Breast epithelium (tissue), 4 donors: ENCODE data around the gene MTHFD1. TPM values are rescaled to one million over a fixed set of nuclear protein-coding genes. Genes with fewer than 3 reads are reported as not detected.

ENCODE experiments used
- DNase-seq, 2 donors: peaks; one replicate each; pipeline ENCODE4 v3.0.0-alpha.2; 2019; ENCODE audit warnings: low spot score in 2 of 2
- H3K27ac ChIP-seq, 2 donors: fragments of 200-600 bp; sonication (generic) in 1 of 2; one replicate each; pipeline ENCODE4 v1.5.1; 2016 to 2019; ENCODE audit warnings: mild to moderate bottlenecking in 1 of 2
- H3K27me3 ChIP-seq, 2 donors: fragments of 200-600 bp; sonication (generic) in 1 of 2; one replicate each; pipeline versions ENCODE4 v1.5.1 to v1.6.0; 2017 to 2019; ENCODE audit warnings: control low read depth in 1 of 2, mild to moderate bottlenecking in 1 of 2
- H3K36me3 ChIP-seq: fragments of 200-600 bp; one replicate; pipeline ENCODE4 v1.5.1; 2019
- H3K4me1 ChIP-seq, 2 donors: fragments of 200-600 bp; sonication (generic); one replicate each; pipeline ENCODE4 v1.5.1; 2016 to 2019; ENCODE audit warnings: control low read depth in 1 of 2
- H3K4me3 ChIP-seq, 3 donors: fragments of 200-600 bp; sonication (generic); 1 replicate in 2 of 3; 2 replicates in 1 of 3; pipeline ENCODE4 v1.5.1; 2016 to 2019; ENCODE audit warnings: mild to moderate bottlenecking in 3 of 3, moderate library complexity in 2 of 3
- H3K9me3 ChIP-seq, 2 donors: fragments of 200-600 bp; sonication (generic) in 1 of 2; one replicate each; pipeline ENCODE4 v1.5.1; 2016 to 2019; ENCODE audit warnings: control low read depth in 1 of 2
- CTCF ChIP-seq, 3 donors: fragments of 450-650 bp; IDR thresholded peaks; one replicate each; pipeline ENCODE4 v1.5.1; 2016 to 2017; ENCODE audit warnings: antibody characterized with exemption in 3 of 3, mild to moderate bottlenecking in 3 of 3, moderate library complexity in 3 of 3
- POLR2A ChIP-seq: fragments of 450-650 bp; IDR thresholded peaks from one replicate; pipeline ENCODE4 v1.6.1; 2016; ENCODE audit warnings: antibody characterized with exemption, mild to moderate bottlenecking, moderate library complexity
- POLR2AphosphoS5 ChIP-seq, 3 donors: sonication (generic); formaldehyde crosslinking; IDR thresholded peaks; one replicate each; pipeline ENCODE4 v1.6.1; 2017; ENCODE audit warnings: antibody characterized with exemption in 3 of 3
- intact Hi-C: fragments of 100-400 bp; cut with DNase I; formaldehyde crosslinking; loops from one replicate; pipeline ENCODE4 v1.15.1; 2023; ENCODE audit warnings: low total_unique reads
- total RNA-seq, 3 donors: library from RNA; depleted of rRNA; stranded (reverse); fragments of >200 nt; gene quantifications; one replicate each; pipeline ENCODE4 v1.1.0, GENCODE V29; 2016

Gene MTHFD1
- total RNA-seq, result 100 to 1,000 TPM in 1 of 3 donors, 10 to 100 TPM in 2; 48.5 to 126 (median 50.3) TPM

- Histone ChIP-seq H3K27ac (peak within 1 kb of the TSS; percentile 90 to 93), H3K9me3 (no peaks in the 10 kb centered on the region), H3K27me3 (no peaks in the 10 kb centered on the region), H3K4me3 (peak within 1 kb of the TSS; percentile 56 to 77 (median 72)), H3K36me3 (no peaks in the 10 kb centered on the region), H3K4me1 (peaks cover 0 to 15% of the 10 kb centered on the region in 2 donors)
- intact Hi-C loops, result no loop called here
- TF ChIP-seq CTCF (IDR thresholded peaks at IDR 0.05), result peak in 2 of 3 donors; percentile 28 to 30
- TF ChIP-seq POLR2AphosphoS5 (IDR thresholded peaks at IDR 0.05), result peak; percentile 25 to 48 (median 26)
- peak; percentile 28 for TF ChIP-seq POLR2A
- DNase-seq, result peak; percentile 97 to 99
Observed at GRCh38 chr14:64387782-64388532, at the start of gene MTHFD1. MTHFD1 (plus strand) TSS chr14:64388353; CDS start chr14:64388428, 75 bp downstream.

GRCh38 chr14:64338616-64339316 is 49.4 kb upstream of the MTHFD1 start:
- Histone ChIP-seq H3K4me3 (peak overlapping the region; percentile 57 to 86 (median 75)), H3K27me3 (no peaks in the 10 kb centered on the region), H3K4me1 (peaks cover 0 to 6% of the 10 kb centered on the region in 2 donors), H3K36me3 (no peaks in the 10 kb centered on the region), H3K27ac (peak overlapping the region; percentile 79 to 90), H3K9me3 (no peaks in the 10 kb centered on the region)
- TF ChIP-seq POLR2AphosphoS5 (IDR thresholded peaks at IDR 0.05), result peak; percentile 74 to 89 (median 77)
- TF ChIP-seq POLR2A, result peak; percentile 67
- TF ChIP-seq CTCF (IDR thresholded peaks at IDR 0.05), result no peak
- intact Hi-C loops, result no loop called here
- peak; percentile 94 to 96 for DNase-seq

DNA sequence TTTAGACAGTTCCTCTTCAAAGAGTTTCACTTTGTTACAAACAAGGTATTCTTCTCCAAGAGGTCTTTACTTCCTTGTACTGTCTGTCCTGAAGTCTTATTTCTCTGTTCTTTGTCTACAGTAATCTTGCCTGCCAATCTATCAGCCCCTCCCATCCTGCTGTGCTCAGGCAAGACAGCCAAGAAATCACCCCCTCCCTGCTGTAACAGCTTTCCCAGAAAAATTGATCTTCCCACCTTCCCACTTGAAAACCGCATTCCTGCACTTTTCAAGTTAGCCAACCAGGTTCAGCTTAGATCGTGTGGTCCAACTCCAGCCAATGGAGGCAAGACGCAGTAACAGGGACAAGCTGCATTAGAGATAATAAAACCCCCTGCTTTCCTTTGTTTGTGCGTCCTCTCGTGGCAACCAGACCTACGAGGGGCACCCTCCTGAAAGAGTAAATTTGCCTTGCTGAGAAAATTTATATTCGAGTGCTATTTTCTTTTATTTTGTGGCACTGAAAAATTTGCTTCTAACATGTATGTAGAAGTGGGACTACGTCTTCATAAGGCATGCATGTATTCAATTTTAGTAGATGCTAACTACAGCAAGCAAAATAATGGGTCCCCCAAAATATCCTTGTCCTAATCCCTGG is 47.5 kb upstream of the MTHFD1 start:
- intact Hi-C loops, result no loop called here

DNA sequence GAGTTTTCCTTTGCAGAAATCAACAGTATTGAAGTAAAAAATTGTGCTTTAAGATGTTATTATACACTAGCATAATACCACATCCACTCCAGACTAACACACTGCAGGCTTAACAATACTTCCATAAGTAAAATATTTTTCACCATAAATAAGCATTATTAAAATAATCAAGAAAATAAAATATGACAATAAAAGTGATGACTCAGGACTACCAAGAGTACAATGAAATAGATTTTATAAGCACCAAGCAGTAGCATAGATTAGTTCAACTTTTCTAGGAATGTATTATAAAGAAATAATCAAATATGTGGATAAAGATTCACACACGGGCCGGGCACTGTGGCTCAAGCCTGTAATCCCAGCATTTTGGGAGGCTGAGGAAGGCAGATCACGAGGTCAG is 40.4 kb upstream of the MTHFD1 start:
- TF ChIP-seq POLR2AphosphoS5 (IDR thresholded peaks at IDR 0.05) (no peak), POLR2A (no peak), CTCF (IDR thresholded peaks at IDR 0.05) (no peak)
- no peaks in the 10 kb centered on the region for H3K36me3 ChIP-seq
- H3K9me3 ChIP-seq, result no peaks in the 10 kb centered on the region
- DNase-seq, result no peak
- H3K4me3 ChIP-seq, result no peak overlapping the region
- intact Hi-C loops, result no loop called here
- H3K4me1 ChIP-seq, result no peaks in the 10 kb centered on the region
- no peak overlapping the region for H3K27ac ChIP-seq
- no peaks in the 10 kb centered on the region for H3K27me3 ChIP-seq

More for the DNA sequence above, 47.5 kb upstream of the MTHFD1 start:
- DNase-seq, result no peak
- Histone ChIP-seq H3K36me3 (no peaks in the 10 kb centered on the region), H3K27me3 (no peaks in the 10 kb centered on the region), H3K9me3 (no peaks in the 10 kb centered on the region), H3K27ac (no peak overlapping the region), H3K4me3 (no peak overlapping the region), H3K4me1 (peaks cover 0 to 6% of the 10 kb centered on the region in 2 donors)
- TF ChIP-seq POLR2A, result no peak
- no peak for TF ChIP-seq CTCF (IDR thresholded peaks at IDR 0.05)
- TF ChIP-seq POLR2AphosphoS5 (IDR thresholded peaks at IDR 0.05), result no peak
